ENCODE results near the gene SMG1.
"Not testable (repeated sequence)": the region's sequence is repeated elsewhere in the genome, so short reads cannot be mapped to it uniquely, and the experiment has no call there.

SMG1 gene

GRCh38 chr16:18958621-18959029 lies 32.4 kb upstream of the SMG1 start:
- TF ChIP-seq, protein P1, sequence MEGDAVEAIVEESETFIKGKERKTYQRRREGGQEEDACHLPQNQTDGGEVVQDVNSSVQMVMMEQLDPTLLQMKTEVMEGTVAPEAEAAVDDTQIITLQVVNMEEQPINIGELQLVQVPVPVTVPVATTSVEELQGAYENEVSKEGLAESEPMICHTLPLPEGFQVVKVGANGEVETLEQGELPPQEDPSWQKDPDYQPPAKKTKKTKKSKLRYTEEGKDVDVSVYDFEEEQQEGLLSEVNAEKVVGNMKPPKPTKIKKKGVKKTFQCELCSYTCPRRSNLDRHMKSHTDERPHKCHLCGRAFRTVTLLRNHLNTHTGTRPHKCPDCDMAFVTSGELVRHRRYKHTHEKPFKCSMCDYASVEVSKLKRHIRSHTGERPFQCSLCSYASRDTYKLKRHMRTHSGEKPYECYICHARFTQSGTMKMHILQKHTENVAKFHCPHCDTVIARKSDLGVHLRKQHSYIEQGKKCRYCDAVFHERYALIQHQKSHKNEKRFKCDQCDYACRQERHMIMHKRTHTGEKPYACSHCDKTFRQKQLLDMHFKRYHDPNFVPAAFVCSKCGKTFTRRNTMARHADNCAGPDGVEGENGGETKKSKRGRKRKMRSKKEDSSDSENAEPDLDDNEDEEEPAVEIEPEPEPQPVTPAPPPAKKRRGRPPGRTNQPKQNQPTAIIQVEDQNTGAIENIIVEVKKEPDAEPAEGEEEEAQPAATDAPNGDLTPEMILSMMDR (conservative IDR thresholded peaks at IDR 0.05; ENCODE audit: low read length), result no peak
- H3K4me3 ChIP-seq (ENCODE audit: low read length), result no peak overlapping the region
- DNase-seq (ENCODE audit: low read depth), result no peak

GRCh38 chr16:18956658-18957241 lies 30.5 kb upstream of the SMG1 start:
- not testable (repeated sequence) for H3K4me3 ChIP-seq (ENCODE audit: low read length); DNase-seq (ENCODE audit: low read depth)

GRCh38 chr16:18955874-18956580 lies 29.8 kb upstream of the SMG1 start:
- H3K4me3 ChIP-seq (ENCODE audit: low read length); DNase-seq (ENCODE audit: low read depth): not testable (repeated sequence)

- no peak overlapping the region for H3K4me3 ChIP-seq (ENCODE audit: low read length)
- TF ChIP-seq, protein P1 (conservative IDR thresholded peaks at IDR 0.05; ENCODE audit: low read length), result no peak
- no peak for DNase-seq (ENCODE audit: low read depth)
These were observed 27.3 kb upstream of the SMG1 start for GRCh38 chr16:18953547-18953946.

DNA sequence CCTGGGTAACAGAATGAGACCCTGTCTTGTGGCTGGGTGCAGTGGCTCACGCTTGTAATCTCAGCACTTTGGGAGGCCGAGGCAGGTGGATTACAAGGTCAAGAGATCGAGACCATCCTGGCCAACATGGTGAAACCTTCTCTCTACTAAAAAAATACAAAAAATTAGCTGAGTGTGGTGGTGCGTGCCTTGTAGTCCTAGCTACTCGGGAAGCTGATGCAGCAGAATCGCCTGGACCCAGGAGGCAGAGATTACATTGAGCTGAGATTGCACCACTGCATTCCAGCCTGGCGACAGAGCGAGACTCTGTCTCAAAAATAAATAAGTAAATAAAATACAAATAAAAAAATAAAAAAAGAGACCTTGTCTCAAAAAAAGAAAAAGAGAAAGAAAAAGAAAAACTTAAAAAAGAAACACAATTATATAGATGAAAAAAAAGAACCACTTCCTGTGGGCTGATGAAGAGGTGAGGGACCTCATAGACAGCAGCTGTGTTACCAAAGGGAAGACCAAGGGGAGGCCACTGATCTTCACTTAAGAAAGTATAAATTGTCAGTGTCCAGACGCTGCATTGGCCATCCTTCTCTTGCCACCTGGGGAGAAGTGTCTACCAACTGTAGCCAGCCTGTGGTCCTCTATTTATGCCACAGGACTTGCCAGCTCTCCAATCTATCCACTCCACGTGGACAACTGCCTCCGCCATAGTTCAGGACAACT lies 24.4 kb upstream of the SMG1 start:
- TF ChIP-seq, protein P1 (conservative IDR thresholded peaks at IDR 0.05; ENCODE audit: low read length), result no peak
- DNase-seq (ENCODE audit: low read depth), result no peak
- no peak overlapping the region for H3K4me3 ChIP-seq (ENCODE audit: low read length)

- TF ChIP-seq, protein P1 (conservative IDR thresholded peaks at IDR 0.05; ENCODE audit: low read length), result no peak
- no peak overlapping the region for H3K4me3 ChIP-seq (ENCODE audit: low read length)
- DNase-seq (ENCODE audit: low read depth), result no peak
These were observed 22.3 kb upstream of the SMG1 start for GRCh38 chr16:18948372-18949020.

- no peak overlapping the region for H3K4me3 ChIP-seq (ENCODE audit: low read length)
- no peak for DNase-seq (ENCODE audit: low read depth)
- TF ChIP-seq, protein P1 (conservative IDR thresholded peaks at IDR 0.05; ENCODE audit: low read length), result no peak
These were observed 19.0 kb upstream of the SMG1 start for GRCh38 chr16:18945233-18945632.
